Endothelial cell of umbilical vein (primary cell): ENCODE data around the gene CCDC93. TPM values are rescaled to one million over a fixed set of nuclear protein-coding genes. Genes with fewer than 3 reads are reported as not detected.
A peak's percentile ranks its signal among the peaks of the same experiment; 100 is the strongest.

ENCODE experiments used
- BruUV-seq: library from RNA; stranded (reverse); fragments of 400-500 nt; replicated peaks from 2 replicates; lab custom pipeline; 2021; lab: Mats Ljungman, UMichigan
- CTCF ChIA-PET: fragments of 300-600, 350-600 bp; sonication (Branson Sonifier 250); formaldehyde crosslinking; loops from one replicate; lab custom pipeline; 2021; ENCODE audit warnings: antibody characterized with exemption, inconsistent platforms; lab: Charles Lee
- POLR2A ChIA-PET: fragments of 300-600, 350-600 bp; sonication (Branson Sonifier 250); formaldehyde crosslinking; loops from one replicate; lab custom pipeline; 2021; ENCODE audit warnings: antibody characterized with exemption, inconsistent platforms; lab: Charles Lee
- DNase-seq: peaks from one replicate; pipeline ENCODE4 v3.0.0-alpha.2; 2011; ENCODE audit warnings: low read depth, low spot score
- FAIRE-seq: peaks from 2 replicates; lab custom pipeline; 2011; peaks lifted over from hg19 to GRCh38; lab: Jason Lieb, UNC
- H2AFZ ChIP-seq: 2 replicates; pipeline ENCODE4 v1.6.0; 2012; ENCODE audit warnings: low read depth, low read length, control low read depth, inconsistent platforms
- H3K27ac ChIP-seq: 2 replicates; pipeline ENCODE4 v1.5.1; 2011; ENCODE audit warnings: low read depth, mild to moderate bottlenecking, control low read depth, low read length, moderate library complexity; ENCODE audit not compliant: insufficient read depth
- H3K27me3 ChIP-seq, 2 experiments: 2 replicates each; pipeline versions ENCODE4 v1.6.0 to v1.6.1; 2011; ENCODE audit warnings: low read length in 2 of 2, mixed read lengths in 1 of 2; ENCODE audit not compliant: control insufficient read depth in 2 of 2, insufficient read depth in 2 of 2
- H3K36me3 ChIP-seq, 2 experiments: 2 replicates in 1 of 2; 3 replicates in 1 of 2; pipeline ENCODE4 v1.5.1; 2011; ENCODE audit warnings: low read length in 2 of 2, mild to moderate bottlenecking in 1 of 2, moderate library complexity in 1 of 2; ENCODE audit not compliant: control insufficient read depth in 2 of 2, insufficient read depth in 2 of 2; ENCODE audit errors: extremely low read depth in 1 of 2
- H3K4me1 ChIP-seq: 3 replicates; pipeline ENCODE4 v1.5.1; 2011; ENCODE audit warnings: mild to moderate bottlenecking, low read length; ENCODE audit not compliant: control insufficient read depth, insufficient read depth; ENCODE audit errors: extremely low read depth
- H3K4me2 ChIP-seq: 2 replicates; pipeline ENCODE4 v1.6.1; 2011; ENCODE audit warnings: low read length, control low read depth, mixed read lengths; ENCODE audit not compliant: insufficient read depth
- H3K4me3 ChIP-seq, 3 experiments: fragments of 200-600 bp in 1 of 3; sonication (generic), shearing (Covaris generic) in 1 of 3; replicated peaks in 1 of 3; 2 replicates each; pipeline ENCODE4 v1.5.1; 2011 to 2016; ENCODE audit warnings: control low read depth in 3 of 3, low read length in 3 of 3, mild to moderate bottlenecking in 2 of 3, inconsistent platforms in 1 of 3, low read depth in 1 of 3, moderate library complexity in 1 of 3; ENCODE audit not compliant: insufficient read depth in 1 of 3
- H3K79me2 ChIP-seq: 2 replicates; pipeline ENCODE4 v1.6.0; 2012; ENCODE audit warnings: low read length, inconsistent platforms; ENCODE audit not compliant: control insufficient read depth, insufficient read depth
- H3K9ac ChIP-seq: replicated peaks from 2 replicates; pipeline ENCODE3; 2011; ENCODE audit warnings: low read length, control low read depth; ENCODE audit not compliant: insufficient read depth; ENCODE audit errors: extremely low read depth
- H3K9me1 ChIP-seq: replicated peaks from 3 replicates; pipeline ENCODE4 v1.6.0; 2011; ENCODE audit warnings: mild to moderate bottlenecking, low read length; ENCODE audit not compliant: control insufficient read depth, insufficient read depth; ENCODE audit errors: extremely low read depth
- H3K9me3 ChIP-seq: replicated peaks from 2 replicates; pipeline ENCODE4 v1.5.1; 2012; ENCODE audit warnings: low read length, inconsistent platforms; ENCODE audit not compliant: control insufficient read depth, insufficient read depth
- H4K20me1 ChIP-seq: replicated peaks from 2 replicates; pipeline ENCODE3; 2011; ENCODE audit warnings: mild to moderate bottlenecking, low read length; ENCODE audit not compliant: control insufficient read depth, insufficient read depth; ENCODE audit errors: extremely low read depth
- CTCF ChIP-seq, 2 donors: IDR thresholded peaks; 1 replicate in 1 of 2; 2 replicates in 1 of 2; pipeline ENCODE4 v1.5.1; 2011; ENCODE audit warnings: low read length in 2 of 2, mild to moderate bottlenecking in 2 of 2, moderate library complexity in 2 of 2, control low read depth in 1 of 2, inconsistent platforms in 1 of 2, low read depth in 1 of 2; ENCODE audit not compliant: insufficient read depth in 1 of 2; ENCODE audit errors: extremely low read depth in 1 of 2
- EZH2 ChIP-seq: IDR thresholded peaks from 2 replicates; pipeline ENCODE4 v1.6.1; 2012; ENCODE audit warnings: borderline replicate concordance, low read depth, mild to moderate bottlenecking, moderate library complexity, low read length, inconsistent platforms; ENCODE audit not compliant: severe bottlenecking
- FOS ChIP-seq: IDR thresholded peaks from 2 replicates; pipeline ENCODE4 v1.6.1; 2011; ENCODE audit warnings: mild to moderate bottlenecking, low read length, moderate library complexity, borderline replicate concordance; ENCODE audit not compliant: insufficient read depth
- GATA2 ChIP-seq: IDR thresholded peaks from 2 replicates; pipeline ENCODE4 v1.7.0; 2011; ENCODE audit warnings: low read depth, mild to moderate bottlenecking, moderate library complexity, mixed read lengths, low read length; ENCODE audit not compliant: insufficient read length, insufficient read depth
- JUN ChIP-seq: IDR thresholded peaks from 2 replicates; pipeline ENCODE4 v1.6.1; 2011; ENCODE audit warnings: borderline replicate concordance, low read depth; ENCODE audit not compliant: insufficient read length, insufficient read depth
- MYC ChIP-seq: IDR thresholded peaks from one replicate; pipeline ENCODE4 v1.6.1; 2011; ENCODE audit warnings: mild to moderate bottlenecking, low read depth, low read length
- POLR2A ChIP-seq: IDR thresholded peaks from 2 replicates; pipeline ENCODE4 v1.6.1; 2012; ENCODE audit warnings: low read depth, mild to moderate bottlenecking, control low read depth, low read length
- POLR2AphosphoS5 ChIP-seq: IDR thresholded peaks from 2 replicates; pipeline ENCODE4 v1.6.1; 2012; ENCODE audit warnings: low read depth, mild to moderate bottlenecking, control low read depth, low read length, moderate library complexity; ENCODE audit not compliant: insufficient read depth
- dilution Hi-C: fragments of 300-500 bp; cut with MboI; formaldehyde crosslinking; loops from one replicate; pipeline ENCODE4 v1.15.0; 2019; ENCODE audit warnings: low sequenced_read_pairs; ENCODE audit not compliant: extremely low pct_ligation_motif_present
- intact Hi-C: fragments of 100-400 bp; cut with micrococcal nuclease; formaldehyde crosslinking; loops from one replicate; pipeline ENCODE4 v1.10.0; 2022
- polyA plus RNA-seq, 4 experiments: library from polyadenylated mRNA; depleted of rRNA in 3 of 4; stranded (reverse) in 3 of 4; unstranded in 1 of 4; fragments of >200 nt; gene quantifications; 2 replicates each; pipeline versions ENCODE4 v1.2.1 to v1.2.3, GENCODE V29; 2011 to 2012; ENCODE audit warnings: missing spikeins in 1 of 4
- total RNA-seq: library from RNA; stranded (reverse); gene quantifications from 2 replicates; pipeline ENCODE4 v1.2.3, GENCODE V29; 2021
- TF ChIP-seq, protein P1 (sequence below): IDR thresholded peaks from 2 replicates; pipeline ENCODE4 v1.6.1; 2011; ENCODE audit not compliant: insufficient read depth, insufficient read length

CCDC93 gene
- total and polyA plus RNA-seq, 2 donors (not counting 3 experiments of a cell fraction or from before 2014, with no cell fraction given): 13.8 to 35.1 TPM

GRCh38 chr2:118012778-118013177, 1.1 kb downstream of the CCDC93 start:
- H3K27me3 ChIP-seq: peaks cover 0 to 1% of the 10 kb centered on the region in 2 experiments
- ChIA-PET POLR2A (no interaction called here), CTCF (interaction anchor here (1.4 kb wide), 1 partner anchor 10 kb away, joined by 13 read pairs; no protein-coding TSS in a partner anchor)
- TF ChIP-seq, protein P1, sequence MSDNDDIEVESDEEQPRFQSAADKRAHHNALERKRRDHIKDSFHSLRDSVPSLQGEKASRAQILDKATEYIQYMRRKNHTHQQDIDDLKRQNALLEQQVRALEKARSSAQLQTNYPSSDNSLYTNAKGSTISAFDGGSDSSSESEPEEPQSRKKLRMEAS: no peak
- TF ChIP-seq JUN (no peak), MYC (no peak), FOS (no peak), POLR2A (no peak), POLR2AphosphoS5 (no peak), GATA2 (no peak), EZH2 (no peak), CTCF (IDR thresholded peaks at IDR 0.05; ENCODE audit: extremely low read depth in 1 of 2, insufficient read depth in 1 of 2, low read depth in 1 of 2, low read length in 2 of 2) (no peak)
- intact Hi-C loops (loop anchor here (1.0 kb wide), 1 partner anchor 77 kb away; no protein-coding TSS in a partner anchor), dilution Hi-C loops (no loop called here)
- H4K20me1 ChIP-seq: peaks cover 6% of the 10 kb centered on the region
- no peaks in the 10 kb centered on the region for H3K9me3 ChIP-seq
- H3K27ac ChIP-seq: no peak overlapping the region
- DNase-seq: peak; percentile 17
- peak overlapping the region; percentile 87 for H3K9ac ChIP-seq
- H3K4me2 ChIP-seq: peak overlapping the region; percentile 70
- peaks cover 14% of the 10 kb centered on the region for H3K4me1 ChIP-seq
- peaks cover 0 to under 1% of the 10 kb centered on the region in 2 experiments for H3K36me3 ChIP-seq
- no peak overlapping the region for H2AFZ ChIP-seq
- H3K9me1 ChIP-seq: no peaks in the 10 kb centered on the region
- peak overlapping the region; percentile 89 to 97 (median 95) for H3K4me3 ChIP-seq
- FAIRE-seq: peak; percentile 18
- peaks cover 43% of the 10 kb centered on the region for H3K79me2 ChIP-seq
- BruUV-seq: no TSS peak
